HG03521 (cell line): ENCODE data around the gene CDC42EP3.
A peak's percentile ranks its signal among the peaks of the same experiment; 100 is the strongest.

ENCODE experiments used
- ATAC-seq: cut with Tn5 transposase; IDR thresholded peaks from one replicate; pipeline ENCODE4 v1.9.1; 2021; ENCODE audit warnings: mild to moderate bottlenecking, moderate library complexity; ENCODE audit not compliant: unreplicated experiment

CDC42EP3 gene

DNA sequence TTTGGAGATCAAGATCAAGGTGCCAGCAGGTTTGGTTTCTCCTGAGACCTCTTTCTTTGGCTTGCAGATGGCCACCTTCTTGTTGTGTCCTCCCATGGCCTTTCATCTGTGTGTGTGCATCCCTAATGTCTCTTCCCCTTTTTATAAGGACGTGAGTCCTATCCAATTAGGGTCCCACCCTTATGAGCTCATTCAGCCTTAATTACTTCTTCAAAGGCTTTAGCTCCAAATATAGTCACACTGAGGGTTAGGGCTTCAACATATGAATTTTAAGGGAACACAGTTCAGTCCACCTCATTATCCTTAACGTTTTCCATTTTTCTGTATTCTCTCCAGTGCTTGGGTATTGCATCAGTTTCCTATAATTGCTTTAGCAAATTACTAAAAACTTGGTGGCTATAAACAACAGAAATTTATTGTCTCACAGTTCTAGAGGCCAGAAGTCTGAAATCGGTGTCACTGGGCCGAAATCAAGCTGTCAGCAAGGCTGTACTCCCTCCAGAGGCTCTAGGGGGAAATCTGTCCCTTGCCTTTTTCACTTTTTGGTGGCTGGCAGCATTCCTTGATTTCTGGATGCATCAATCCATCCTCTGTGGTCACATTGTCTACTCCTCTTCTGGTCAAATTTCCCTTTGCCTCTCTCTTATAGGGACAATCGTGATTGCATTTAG lies 34.1 kb downstream of the CDC42EP3 start:
- ATAC-seq, result no peak

DNA sequence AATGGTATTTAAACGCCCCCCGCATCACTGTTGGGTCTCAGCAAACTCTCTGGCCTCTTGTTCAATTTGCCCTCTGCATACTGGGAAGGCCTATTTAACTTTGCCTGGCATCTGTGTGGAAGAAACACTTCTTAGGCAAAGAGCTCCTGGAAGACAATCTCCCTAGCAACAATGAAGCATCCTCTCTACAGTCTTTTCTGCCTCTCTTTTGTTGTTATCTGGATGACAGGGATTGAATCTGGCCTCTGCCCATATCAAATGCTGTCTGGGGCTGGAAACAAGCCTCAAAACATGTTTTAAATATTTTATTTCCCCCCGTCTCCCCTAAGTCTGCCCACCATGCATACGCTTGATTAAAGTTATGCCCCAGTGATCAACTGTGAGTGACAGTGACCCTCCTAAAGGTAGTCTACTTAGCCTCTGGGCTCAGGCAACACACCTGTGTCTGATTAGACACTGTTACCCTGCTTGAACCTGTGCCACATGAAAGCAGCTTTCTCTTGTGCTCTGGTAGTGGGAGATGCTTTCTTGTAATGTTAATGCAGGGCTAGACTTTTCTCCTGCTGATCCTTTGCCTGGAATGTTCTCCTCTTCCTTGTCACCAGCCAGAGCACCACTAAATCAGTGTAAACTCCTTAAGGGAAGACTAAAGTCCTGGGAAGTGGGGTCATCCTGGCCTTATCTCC lies 34.9 kb downstream of the CDC42EP3 start:
- no peak for ATAC-seq

DNA sequence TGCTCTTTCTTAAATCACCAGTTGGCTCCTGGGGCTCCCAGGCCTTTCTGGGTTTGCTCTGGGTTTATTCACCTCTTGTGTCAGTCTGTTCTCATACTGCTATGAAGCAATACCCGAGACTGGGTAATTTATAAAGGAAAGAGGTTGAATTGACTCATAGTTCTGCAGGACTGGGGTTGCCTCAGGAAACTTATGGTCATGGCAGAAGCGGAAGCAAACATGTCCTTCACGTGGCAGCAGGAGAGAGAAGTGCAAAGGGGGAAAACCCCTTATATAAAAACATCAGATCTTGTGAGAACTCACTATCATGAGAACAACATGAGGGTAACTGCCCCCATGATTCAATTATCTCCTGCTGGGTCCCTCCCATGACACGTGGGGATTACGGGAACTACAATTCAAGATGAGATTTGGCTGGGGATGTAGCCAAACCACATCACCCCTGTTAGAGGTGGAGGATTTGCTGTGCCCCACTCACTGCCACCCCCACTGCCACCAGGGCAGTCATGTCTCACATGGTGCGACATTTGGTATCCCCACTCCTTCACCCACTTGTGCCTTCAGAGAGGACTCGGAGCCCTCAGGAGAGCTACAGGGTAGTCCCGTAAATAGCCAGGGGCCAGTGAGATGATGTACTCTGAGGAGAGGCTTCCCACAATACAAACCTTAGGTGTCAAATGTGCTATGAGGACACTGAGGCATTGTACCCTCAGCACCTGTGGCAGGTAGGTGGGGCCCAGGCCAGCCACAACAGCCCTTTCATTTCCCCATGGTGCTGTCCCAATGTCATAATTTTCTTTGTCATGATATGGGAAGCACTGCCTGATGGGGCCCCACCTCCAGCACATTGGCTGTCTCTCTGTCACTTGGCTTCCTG lies 35.7 kb downstream of the CDC42EP3 start:
- ATAC-seq, result peak; percentile 71

DNA sequence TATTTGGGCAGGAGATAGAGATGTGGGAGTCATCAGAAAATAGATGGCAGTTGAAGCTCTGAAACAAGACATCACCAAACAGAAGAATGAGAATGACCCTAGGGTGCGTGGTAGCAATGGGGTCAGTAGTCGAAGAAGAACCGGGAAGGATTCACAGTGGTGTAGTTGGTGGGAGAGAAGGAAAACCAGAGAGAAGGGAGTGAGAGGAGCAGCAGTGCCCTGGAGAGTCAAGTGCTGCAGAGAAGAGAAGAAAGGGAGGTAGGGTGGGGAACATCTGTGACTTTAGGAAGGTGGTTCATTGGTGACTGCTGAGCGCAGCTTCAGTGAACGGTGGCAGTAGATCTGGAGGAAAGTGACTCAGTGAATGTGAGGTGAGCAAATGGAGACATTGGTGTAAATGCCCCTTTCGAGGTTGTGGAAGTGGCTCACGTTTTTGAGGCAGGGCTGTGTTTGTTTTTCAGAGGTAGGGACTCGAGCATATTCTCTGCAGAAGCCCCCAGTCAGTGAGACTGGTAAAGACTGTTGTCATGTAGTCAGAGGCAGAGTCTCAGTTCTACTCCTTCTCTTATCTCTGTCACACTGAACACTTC lies 36.4 kb downstream of the CDC42EP3 start:
- no peak for ATAC-seq

DNA sequence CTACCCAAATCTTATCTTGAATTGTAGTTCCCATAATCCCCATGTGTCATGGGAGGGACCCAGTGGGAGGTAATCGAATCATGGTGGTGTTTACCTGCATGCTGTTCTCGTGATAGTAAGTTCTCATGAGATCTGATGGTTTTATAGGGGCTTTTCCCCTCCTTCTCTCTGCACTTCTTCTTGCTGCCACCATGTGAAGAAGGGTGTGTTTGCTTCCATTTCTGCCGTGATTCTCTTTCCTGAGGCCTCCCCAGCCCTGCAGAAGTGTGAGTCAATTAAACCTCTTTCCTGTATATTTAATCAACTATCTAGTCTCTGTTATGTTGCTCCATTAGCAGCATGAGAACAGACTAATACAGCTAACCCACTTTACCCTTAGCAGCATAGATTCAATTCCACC lies 37.6 kb downstream of the CDC42EP3 start:
- ATAC-seq, result no peak

DNA sequence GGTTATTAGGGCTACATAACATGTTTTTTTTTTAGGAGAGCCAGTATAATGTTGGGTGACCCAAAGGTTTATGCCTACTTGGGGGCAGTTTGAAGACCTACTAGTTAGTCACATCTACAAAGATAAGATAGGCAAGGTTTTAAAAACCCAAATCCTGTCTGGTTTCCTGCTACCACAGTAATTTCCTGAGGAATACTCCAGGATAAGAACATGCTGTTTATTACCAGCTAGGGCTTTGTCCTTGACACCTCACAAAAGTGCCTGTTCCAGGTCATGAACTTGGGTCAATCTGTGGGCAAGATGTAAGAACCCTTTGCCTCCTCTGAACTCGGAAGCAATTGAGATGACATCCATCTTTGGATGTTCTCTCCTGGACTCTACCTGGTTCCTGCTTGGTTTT lies 38.2 kb downstream of the CDC42EP3 start:
- ATAC-seq, result no peak

DNA sequence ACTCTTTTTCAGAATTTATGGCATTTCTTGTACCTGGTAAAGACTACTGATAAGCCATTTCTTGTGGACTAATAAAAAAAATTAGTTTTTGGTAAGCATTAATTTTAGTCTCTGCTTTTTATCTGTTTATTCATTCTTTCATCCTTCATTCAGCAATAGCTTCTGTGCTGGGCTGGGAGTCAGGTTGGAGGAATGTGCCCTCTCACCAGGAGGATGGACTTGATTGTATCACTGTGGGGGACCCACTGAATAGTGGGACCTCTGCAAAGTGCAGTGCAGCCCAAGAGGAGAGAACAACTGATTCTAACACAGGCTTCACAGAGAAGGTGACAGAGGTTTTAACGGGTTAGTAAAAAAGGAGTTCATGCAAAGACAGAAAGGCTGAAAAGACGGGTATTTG lies 39.1 kb downstream of the CDC42EP3 start:
- no peak for ATAC-seq

DNA sequence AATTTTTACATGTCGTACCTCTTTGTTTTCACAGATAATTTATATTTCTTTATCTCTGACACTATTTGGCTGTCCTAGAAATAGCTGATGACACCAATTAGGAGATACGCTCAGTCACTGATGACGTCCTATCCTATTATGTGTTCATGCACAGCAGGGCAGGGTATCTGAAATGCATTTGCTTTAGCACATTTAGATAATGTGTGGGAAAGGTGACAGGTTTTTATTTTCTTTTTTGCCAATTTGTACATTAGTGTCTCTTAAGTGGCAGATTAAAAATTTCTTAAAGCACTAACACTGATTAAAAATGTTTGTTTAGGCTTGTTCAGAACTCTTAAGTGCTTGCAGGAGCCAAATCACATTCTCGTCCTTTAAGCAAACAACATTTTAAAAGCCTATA lies 39.7 kb downstream of the CDC42EP3 start:
- no peak for ATAC-seq

DNA sequence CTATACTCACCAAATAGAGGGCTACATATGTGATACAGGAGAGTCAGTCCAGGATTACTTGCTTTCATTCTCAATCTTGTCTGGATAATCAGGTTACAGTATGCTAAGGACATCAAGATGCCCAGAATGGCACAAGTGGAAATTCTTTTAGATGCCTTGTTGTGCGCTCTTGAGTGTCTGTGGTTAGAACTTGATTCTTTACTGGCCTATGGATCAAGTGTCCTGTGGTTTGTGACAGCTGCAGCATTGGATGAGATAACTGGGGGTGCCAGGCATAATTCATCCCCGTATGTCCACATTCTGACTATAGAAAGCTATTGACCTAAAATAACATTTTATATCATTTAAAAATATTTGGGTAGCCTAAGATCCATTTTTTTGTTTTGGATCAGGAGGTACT lies 40.1 kb downstream of the CDC42EP3 start:
- no peak for ATAC-seq

DNA sequence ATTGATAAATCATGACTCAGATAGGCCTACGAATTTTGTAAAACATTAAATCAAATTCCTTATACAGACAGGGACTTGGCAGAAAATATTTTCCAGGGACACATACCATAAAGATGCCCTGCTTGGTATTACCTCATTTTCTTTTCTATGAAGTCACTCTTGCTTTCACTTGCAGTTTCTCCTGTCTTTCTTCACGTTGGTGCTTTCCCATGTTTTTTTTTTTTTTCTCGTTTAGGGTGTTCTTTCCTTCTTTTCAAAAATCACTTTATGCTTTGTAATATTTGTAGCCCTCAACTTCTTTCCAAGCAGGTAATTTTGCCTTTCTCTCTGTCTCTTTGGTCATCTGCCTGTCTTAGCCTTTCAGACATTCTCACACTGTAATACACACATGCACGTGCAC lies 40.7 kb downstream of the CDC42EP3 start:
- ATAC-seq, result no peak

DNA sequence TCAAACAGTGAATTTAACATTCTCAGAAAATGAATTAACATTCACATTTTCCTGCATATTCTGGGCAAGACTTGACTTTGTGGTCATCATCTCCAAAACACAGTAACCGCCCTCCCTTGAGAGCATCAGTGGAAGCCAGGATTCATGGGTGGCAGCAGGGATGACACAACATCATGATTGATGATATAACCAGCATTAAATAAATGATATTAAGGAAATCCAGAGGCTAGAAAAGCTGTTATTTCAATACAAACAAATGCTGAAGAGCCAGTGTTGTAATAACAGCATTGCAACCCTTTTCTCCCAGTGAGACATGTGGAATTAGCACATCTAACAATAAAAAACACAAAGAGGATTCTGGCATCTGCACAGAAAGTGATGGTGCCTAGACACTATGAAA lies 41.1 kb downstream of the CDC42EP3 start:
- ATAC-seq, result no peak

DNA sequence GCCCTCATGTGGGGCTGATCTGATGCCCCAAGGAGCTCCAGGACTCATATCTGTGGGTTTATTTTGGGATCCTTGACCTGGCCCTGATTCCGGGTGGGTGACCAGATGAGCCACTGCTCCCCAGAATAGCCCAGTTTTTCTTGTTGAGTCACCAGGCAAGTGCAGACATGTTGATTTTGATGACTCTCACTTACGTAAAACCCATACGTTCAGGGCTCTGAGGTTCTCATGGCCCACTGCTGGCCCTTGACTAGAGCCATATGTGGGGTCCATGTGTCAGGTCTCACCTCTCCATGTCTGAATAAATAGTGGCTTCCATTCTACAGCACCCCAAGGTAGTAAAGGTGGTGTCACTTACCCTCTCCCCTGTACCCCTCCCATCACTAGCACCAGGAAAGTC lies 41.9 kb downstream of the CDC42EP3 start:
- no peak for ATAC-seq

DNA sequence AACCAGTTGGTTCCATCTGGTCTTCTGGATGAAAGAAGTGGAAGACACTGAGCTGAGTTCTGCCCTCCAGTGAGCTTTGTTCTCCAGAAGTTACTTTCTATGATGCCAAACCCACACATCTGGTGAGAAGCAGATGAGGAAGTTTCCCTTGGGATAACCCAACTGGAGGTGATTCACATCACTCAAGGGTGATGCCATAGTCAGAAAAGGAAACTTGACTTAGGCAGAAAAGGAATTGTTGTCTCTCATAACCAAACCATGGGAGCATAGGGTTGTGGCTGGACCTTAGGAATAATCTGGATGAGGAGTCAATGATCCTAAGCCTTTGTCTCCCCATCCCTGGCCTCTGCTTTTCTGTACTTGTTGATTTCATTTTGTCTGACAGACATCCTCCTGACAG lies 43.7 kb downstream of the CDC42EP3 start:
- ATAC-seq, result no peak

DNA sequence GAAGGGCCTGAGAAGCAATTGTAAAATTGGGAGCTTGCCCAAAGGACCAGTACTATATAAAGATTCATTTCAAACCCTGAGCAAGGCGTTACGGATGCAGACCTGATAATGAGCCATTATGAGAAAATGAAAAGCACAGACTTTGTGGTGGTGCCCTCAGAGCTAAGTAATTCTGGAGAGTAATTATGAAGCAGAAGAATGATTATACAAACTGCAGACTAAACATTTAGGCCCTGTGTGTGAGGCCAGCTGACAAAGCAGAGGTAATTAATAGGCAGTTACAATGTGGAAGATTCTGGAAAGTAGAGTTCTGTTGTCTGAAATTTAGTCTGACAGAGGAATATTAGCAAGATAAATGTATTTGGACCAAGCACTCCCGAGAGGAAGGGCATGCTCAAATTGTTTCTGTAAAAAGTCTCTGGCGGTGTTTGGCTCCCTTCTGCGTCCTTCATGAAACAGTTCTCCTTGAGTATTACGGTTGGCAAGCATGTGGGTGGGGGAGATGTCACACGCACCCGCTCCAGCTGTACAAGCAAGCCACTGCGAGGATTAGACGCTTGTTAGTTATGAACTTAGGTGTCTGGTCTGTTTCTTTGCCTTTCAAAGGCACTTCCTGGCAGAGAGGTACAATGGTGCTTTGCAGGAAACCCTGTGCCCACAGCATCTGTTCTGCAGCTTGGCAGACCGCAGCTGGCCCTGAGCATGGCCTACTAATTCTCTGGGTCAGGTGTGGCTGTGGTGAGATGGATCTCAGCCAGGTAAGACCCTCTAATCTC lies 45.5 kb downstream of the CDC42EP3 start:
- ATAC-seq, result no peak

DNA sequence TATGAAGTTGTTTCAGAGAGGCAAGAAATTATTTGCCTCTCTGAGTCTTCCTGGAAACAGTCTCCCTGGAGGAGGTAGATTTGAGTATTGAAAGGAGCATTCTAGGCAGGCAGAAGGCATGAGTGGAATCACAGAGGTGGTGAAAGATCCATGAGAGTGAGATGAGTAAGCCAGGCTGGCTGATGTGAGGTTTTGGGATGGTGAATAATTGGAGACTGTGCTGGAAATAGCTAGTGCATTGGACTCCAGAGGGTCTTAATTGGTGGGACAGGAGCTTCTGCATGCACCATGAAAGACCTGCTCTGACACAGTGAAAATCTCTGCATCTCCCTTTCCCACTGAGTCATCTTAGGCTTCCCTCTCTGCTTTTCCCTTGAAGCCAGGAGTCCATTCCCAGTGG lies 46.3 kb downstream of the CDC42EP3 start:
- ATAC-seq, result no peak

DNA sequence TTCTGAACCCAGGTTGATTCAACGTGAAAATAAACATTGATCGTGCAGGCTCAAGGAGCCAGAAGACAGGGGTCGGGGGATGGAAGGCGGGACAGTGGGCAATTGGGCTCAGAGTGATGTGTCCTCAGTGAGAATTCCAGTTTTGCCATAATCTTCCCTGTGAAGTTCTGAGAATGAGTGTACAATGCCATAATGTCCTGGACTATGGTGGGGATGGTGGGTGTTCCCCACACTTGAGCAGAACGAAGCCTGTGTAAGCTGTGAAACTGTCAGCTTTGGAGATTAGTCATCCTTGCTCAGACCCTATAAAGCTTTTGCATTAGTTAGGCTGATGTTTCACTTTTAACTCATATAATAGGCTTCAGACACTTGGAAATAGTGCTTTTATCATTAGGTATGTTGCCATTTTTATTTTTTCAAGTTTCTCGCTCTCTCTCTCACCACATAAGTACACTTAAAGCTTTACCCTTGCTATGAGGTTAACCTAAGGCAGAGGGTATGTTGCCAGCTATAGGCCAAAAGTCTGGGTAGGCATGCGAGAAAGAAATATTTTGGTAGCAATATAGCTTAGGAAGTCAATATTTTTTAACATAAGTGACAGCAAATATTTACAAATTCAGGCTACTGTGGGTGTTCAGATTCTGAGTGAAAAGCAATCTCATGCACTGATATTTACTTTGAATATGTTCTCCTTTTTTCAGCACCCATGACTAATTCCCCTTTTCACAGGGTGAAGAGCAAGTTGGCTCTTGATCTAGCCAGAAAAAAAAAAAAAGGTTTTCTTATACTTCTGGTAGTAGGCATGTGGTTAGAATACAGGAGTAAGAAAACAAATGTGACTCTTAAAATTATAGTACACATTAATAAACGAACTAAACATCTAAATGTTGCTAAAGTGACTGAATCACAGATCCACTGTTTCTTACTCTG lies 47.2 kb downstream of the CDC42EP3 start:
- peak; percentile 69 for ATAC-seq

DNA sequence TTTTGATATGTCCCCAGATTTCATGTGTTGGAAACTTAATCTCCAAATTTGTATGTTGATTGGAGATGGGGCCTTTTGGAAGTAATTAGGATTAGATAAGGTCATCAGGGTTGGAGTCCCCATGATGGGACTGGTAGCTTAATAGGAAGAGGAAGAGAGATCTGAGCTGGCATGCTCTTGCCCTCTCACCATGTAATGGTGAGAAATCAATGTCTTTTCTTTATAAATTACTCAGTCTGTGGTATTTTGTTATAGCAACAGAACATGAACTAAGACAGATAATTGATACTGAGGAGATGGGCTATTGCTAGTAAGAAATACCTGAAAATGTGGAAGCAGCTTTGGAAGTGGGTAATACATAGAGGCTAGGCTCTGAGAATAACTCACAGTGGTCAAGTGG lies 48.0 kb downstream of the CDC42EP3 start:
- peak; percentile 4 for ATAC-seq

DNA sequence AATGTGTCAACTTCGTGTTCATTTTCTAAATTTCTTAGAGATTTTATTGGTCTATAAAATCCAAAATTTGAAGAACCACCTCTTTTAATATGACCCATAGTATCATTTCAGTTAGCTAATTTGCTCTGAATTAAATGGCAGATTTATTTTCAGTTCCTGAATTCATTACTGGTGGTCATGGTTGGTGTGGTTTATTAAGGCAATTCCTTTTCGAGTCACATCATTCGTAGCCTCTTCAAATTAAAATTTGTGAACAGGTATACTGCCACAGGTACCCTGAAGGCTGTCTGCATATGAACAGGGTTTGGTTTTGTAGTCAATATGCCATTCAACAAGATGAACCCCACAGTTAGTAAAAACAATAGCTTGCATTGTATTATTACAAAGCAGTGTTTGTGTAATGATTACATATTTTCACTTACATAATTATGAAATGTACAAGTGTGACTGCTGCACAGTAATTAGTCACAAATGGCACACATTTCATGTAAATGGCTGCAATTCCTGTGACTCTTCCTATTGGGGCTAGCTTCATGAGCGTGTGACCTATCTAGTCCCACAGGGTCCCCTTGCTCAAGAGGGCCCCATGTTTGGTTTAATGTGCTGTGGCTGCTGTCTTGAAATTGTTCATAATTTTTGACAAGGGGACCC lies 48.9 kb downstream of the CDC42EP3 start:
- ATAC-seq, result no peak

DNA sequence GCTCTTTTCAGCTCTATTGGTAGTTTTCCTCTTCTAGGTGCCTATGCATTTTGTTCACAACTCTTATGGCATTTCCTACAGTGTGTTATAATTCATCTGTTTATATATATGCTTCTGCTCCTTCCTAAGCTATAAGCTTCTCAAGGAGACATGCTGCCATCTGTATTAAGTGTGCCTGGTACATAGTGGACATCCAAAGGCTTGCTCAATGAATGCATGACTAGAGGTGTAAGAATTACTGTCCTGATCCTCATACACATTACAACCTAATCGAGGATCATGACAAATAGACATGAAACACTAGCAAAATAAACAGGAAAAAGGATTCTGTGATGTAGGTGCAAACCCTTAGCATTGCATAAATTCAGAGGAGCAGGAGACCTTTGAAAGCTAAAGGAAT lies 50.2 kb downstream of the CDC42EP3 start:
- ATAC-seq, result no peak
